Stimulated activated CD4-positive, alpha-beta T cell treated with anti-CD3 and anti-CD28 coated beads, Interleukin-2, amount 100 ng/mL, for 48 hours (primary cell): Measurements from ENCODE around the gene FBXO41.

Source experiments
- DNase-seq, 2 donors: peaks; one replicate each; pipeline ENCODE4 v3.0.0-alpha.2; 2020

FBXO41 gene

GRCh38 chr2:73210019-73210418, 74.3 kb downstream of the FBXO41 start:
- DNase-seq: no peak

DNA sequence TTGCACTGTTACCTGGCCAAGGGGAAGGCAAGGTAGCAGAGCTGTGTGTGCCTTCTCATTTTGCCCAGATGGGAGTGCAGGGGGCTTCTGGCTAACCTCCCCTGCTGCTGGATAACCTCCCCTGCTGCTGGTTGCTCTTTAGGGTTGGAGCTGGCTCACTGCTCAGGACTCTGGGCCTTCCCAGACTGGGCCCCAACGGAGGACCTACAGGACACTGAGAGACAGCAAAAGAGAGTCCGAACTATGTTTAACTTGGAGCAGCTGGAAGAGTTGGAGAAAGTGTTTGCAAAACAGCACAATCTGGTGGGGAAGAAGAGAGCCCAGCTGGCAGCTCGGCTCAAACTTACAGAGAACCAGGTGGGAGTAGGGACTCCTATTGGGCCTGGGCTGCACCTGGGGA, 76.0 kb downstream of the FBXO41 start:
- DNase-seq: no peak

- DNase-seq: no peak
These were observed 78.7 kb downstream of the FBXO41 start for GRCh38 chr2:73205611-73206010.
